WTC11 (cell line): ENCODE measurements around the gene RNF126. TPM values are rescaled to one million over a fixed set of nuclear protein-coding genes. Genes with fewer than 3 reads are reported as not detected.

Source experiments
- AFF4 ChIP-seq: sonication (generic); formaldehyde crosslinking; IDR thresholded peaks from 2 replicates; pipeline ENCODE4 v1.8.1; 2023; ENCODE audit warnings: mild to moderate bottlenecking, missing genetic modification reagents, borderline replicate concordance
- ARID4B ChIP-seq: sonication (generic); formaldehyde crosslinking; IDR thresholded peaks from 2 replicates; pipeline ENCODE4 v1.8.0; 2023; ENCODE audit warnings: missing genetic modification reagents, mild to moderate bottlenecking, borderline replicate concordance
- FOXK1 ChIP-seq: sonication (generic); formaldehyde crosslinking; IDR thresholded peaks from 2 replicates; pipeline ENCODE4 v1.8.0; 2022; ENCODE audit warnings: mild to moderate bottlenecking, moderate library complexity, missing genetic modification reagents
- GRHL2 ChIP-seq: fragments of 250-450 bp; sonication (Bioruptor Pico); IDR thresholded peaks from 2 replicates; pipeline ENCODE4 v1.8.0; 2022; ENCODE audit warnings: mild to moderate bottlenecking, moderate library complexity; ENCODE audit not compliant: insufficient replicate concordance, severe bottlenecking
- GTF2I ChIP-seq: fragments of 250-450 bp; sonication (Bioruptor Pico); conservative IDR thresholded peaks from 2 replicates; pipeline ENCODE4 v1.4.0; 2021; ENCODE audit warnings: mild to moderate bottlenecking
- JAZF1 ChIP-seq: fragments of 250-450 bp; sonication (Bioruptor Pico); IDR thresholded peaks from 2 replicates; pipeline ENCODE4 v1.9.0; 2021; ENCODE audit warnings: moderate library complexity, mild to moderate bottlenecking, inconsistent platforms
- JUN ChIP-seq: sonication (generic); formaldehyde crosslinking; IDR thresholded peaks from 2 replicates; pipeline ENCODE4 v1.8.0; 2023; ENCODE audit warnings: mild to moderate bottlenecking, missing genetic modification reagents
- MAX ChIP-seq: sonication (generic); formaldehyde crosslinking; IDR thresholded peaks from 2 replicates; pipeline ENCODE4 v1.8.0; 2022; ENCODE audit warnings: mild to moderate bottlenecking, missing genetic modification reagents
- NFE2L1 ChIP-seq: sonication (generic); formaldehyde crosslinking; IDR thresholded peaks from 2 replicates; pipeline ENCODE4 v1.8.1; 2023; ENCODE audit warnings: missing genetic modification reagents
- NR1H2 ChIP-seq: sonication (generic); formaldehyde crosslinking; IDR thresholded peaks from 2 replicates; pipeline ENCODE4 v1.9.0; 2021; ENCODE audit warnings: mild to moderate bottlenecking, moderate library complexity, missing genetic modification reagents
- RORB ChIP-seq: fragments of 250-450 bp; sonication (Bioruptor Pico); IDR thresholded peaks from 2 replicates; pipeline ENCODE4 v1.9.0; 2021; ENCODE audit warnings: mild to moderate bottlenecking
- ZNF219 ChIP-seq: sonication (generic); formaldehyde crosslinking; IDR thresholded peaks from 2 replicates; pipeline ENCODE4 v1.8.0; 2023; ENCODE audit warnings: missing genetic modification reagents, mild to moderate bottlenecking, borderline replicate concordance
- ZNF396 ChIP-seq: fragments of 250-450 bp; sonication (Bioruptor Pico); IDR thresholded peaks from 2 replicates; pipeline ENCODE4 v1.8.0; 2021; ENCODE audit warnings: mild to moderate bottlenecking, moderate library complexity, borderline replicate concordance
- total RNA-seq: library from RNA; stranded (reverse); gene quantifications from 3 replicates; pipeline ENCODE4 v1.2.3, GENCODE V29; 2021
- TF ChIP-seq, protein P1 (sequence below): sonication (generic); formaldehyde crosslinking; IDR thresholded peaks from 2 replicates; pipeline ENCODE4 v1.8.1; 2022; ENCODE audit warnings: mild to moderate bottlenecking, moderate library complexity, missing genetic modification reagents
- TF ChIP-seq, protein P2 (sequence below): sonication (generic); formaldehyde crosslinking; IDR thresholded peaks from 2 replicates; pipeline ENCODE4 v1.8.1; 2023; ENCODE audit warnings: mild to moderate bottlenecking, missing genetic modification reagents
- TF ChIP-seq, protein P3 (sequence below): sonication (generic); formaldehyde crosslinking; IDR thresholded peaks from 2 replicates; pipeline ENCODE4 v1.8.1; 2023; ENCODE audit warnings: mild to moderate bottlenecking, moderate library complexity, missing genetic modification reagents

RNF126 gene
- total RNA-seq, 1 experiment from 2014 or later: 84.4 TPM

DNA sequence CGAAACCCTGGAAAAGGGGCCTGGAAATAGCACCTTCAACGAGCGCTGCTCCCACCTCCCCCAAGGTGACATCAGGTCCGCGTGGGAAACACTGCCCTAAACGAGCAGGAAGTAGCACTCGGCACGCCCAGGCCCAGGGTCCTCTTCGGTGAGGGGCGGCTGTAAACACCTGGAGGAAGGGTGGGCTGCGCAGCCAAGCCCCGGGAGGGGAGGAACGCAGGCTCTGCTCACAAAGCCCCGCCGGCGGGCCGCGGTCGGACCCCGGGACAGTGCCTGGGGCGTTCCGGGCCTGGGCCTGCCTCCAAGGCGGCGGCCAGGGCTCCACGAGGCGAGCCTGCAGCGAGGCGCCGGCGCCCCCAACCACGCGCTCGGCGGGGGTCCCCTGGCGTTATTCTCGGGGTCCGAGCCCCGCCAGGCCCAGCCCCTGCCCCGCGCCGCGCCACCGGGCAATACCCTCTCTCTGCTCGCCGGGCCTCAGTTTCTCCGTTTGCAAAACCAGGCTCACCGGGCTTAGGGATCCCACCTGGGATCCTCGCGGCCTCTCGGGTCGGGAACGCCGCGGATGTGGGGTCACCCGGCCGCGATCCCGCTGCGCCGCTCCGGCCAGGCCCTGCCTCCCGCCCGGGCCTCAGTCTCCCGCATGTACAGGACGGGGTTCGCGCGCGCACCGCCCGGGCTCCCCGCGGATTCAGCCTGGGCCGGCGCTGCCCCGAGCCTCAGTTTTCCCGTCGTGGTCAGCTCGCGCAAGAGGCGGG lies 630 bp downstream of the RNF126 start (continued):
- TF ChIP-seq MAX (CRISPR knock-in tag): no peak; the same call in 1 of the 2 replicates
- peak; percentile 58; the same call in 1 of the 2 replicates for TF ChIP-seq FOXK1 (CRISPR knock-in tag)
- no peak; the same call in 1 of the 2 replicates for TF ChIP-seq AFF4
- no peak for TF ChIP-seq GTF2I (CRISPR knock-in tag)
- TF ChIP-seq ZNF396 (CRISPR knock-in tag): no peak
- TF ChIP-seq NR1H2 (CRISPR knock-in tag): no peak
- TF ChIP-seq NFE2L1 (CRISPR knock-in tag): 0 out of 2 replicates have a peak, but pooled peaks have one; percentile 10
- no peak for TF ChIP-seq RORB
- TF ChIP-seq, protein P1, sequence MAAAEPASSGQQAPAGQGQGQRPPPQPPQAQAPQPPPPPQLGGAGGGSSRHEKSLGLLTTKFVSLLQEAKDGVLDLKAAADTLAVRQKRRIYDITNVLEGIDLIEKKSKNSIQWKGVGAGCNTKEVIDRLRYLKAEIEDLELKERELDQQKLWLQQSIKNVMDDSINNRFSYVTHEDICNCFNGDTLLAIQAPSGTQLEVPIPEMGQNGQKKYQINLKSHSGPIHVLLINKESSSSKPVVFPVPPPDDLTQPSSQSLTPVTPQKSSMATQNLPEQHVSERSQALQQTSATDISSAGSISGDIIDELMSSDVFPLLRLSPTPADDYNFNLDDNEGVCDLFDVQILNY: peak; percentile 34; the same call in 1 of the 2 replicates
- TF ChIP-seq JAZF1 (CRISPR knock-in tag): no peak
- TF ChIP-seq ZNF219 (CRISPR knock-in tag): no peak
- no peak for TF ChIP-seq GRHL2 (CRISPR knock-in tag)
- TF ChIP-seq, protein P2, sequence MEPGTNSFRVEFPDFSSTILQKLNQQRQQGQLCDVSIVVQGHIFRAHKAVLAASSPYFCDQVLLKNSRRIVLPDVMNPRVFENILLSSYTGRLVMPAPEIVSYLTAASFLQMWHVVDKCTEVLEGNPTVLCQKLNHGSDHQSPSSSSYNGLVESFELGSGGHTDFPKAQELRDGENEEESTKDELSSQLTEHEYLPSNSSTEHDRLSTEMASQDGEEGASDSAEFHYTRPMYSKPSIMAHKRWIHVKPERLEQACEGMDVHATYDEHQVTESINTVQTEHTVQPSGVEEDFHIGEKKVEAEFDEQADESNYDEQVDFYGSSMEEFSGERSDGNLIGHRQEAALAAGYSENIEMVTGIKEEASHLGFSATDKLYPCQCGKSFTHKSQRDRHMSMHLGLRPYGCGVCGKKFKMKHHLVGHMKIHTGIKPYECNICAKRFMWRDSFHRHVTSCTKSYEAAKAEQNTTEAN (CRISPR knock-in tag): peak; percentile 68; the same call in 1 of the 2 replicates
- TF ChIP-seq, protein P3, sequence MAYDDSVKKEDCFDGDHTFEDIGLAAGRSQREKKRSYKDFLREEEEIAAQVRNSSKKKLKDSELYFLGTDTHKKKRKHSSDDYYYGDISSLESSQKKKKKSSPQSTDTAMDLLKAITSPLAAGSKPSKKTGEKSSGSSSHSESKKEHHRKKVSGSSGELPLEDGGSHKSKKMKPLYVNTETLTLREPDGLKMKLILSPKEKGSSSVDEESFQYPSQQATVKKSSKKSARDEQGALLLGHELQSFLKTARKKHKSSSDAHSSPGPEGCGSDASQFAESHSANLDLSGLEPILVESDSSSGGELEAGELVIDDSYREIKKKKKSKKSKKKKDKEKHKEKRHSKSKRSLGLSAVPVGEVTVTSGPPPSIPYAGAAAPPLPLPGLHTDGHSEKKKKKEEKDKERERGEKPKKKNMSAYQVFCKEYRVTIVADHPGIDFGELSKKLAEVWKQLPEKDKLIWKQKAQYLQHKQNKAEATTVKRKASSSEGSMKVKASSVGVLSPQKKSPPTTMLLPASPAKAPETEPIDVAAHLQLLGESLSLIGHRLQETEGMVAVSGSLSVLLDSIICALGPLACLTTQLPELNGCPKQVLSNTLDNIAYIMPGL (CRISPR knock-in tag): peak; percentile 60
- TF ChIP-seq JUN (CRISPR knock-in tag): peak; percentile 39; the same call in 1 of the 2 replicates
- 0 out of 2 replicates have a peak, but pooled peaks have one; percentile 49 for TF ChIP-seq ARID4B (CRISPR knock-in tag)
